ENCODE results near the gene ANKS1A. TPM values are rescaled to one million over a fixed set of nuclear protein-coding genes. Genes with fewer than 3 reads are reported as not detected.

ANKS1A gene
- total RNA-seq, 3 donors from 2014 or later, result 30.0 to 62.4 (median 33.3) TPM

DNA sequence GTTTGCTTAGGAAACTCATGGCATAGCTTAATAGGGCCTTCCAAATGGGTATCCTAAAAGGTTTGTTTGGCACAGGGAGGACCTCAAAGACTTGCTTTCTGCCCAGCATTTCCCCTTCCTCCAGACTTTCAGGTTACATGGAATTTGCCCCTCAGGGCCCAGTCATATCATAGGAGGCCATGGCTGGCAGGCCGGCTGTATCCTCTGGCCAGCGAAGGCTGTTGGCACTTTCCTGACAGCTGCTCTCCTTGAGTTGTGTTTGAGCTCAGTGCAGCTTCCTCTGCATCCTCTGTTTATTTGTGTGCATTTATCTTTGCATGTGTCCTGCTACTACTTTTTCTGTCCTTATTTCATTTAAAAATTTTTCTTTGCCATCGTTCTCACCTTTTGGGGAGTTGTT is 90.9 kb downstream of the ANKS1A start:
- ATAC-seq, result no peak
- H3K4me1 ChIP-seq (ENCODE audit: low read depth), result no peaks in the 10 kb centered on the region
- H3K9me3 ChIP-seq, result no peaks in the 10 kb centered on the region
- no peak for DNase-seq
- intact Hi-C loops (cut with DNase I, micrococcal nuclease), result no loop called here
- TF ChIP-seq, protein P1, sequence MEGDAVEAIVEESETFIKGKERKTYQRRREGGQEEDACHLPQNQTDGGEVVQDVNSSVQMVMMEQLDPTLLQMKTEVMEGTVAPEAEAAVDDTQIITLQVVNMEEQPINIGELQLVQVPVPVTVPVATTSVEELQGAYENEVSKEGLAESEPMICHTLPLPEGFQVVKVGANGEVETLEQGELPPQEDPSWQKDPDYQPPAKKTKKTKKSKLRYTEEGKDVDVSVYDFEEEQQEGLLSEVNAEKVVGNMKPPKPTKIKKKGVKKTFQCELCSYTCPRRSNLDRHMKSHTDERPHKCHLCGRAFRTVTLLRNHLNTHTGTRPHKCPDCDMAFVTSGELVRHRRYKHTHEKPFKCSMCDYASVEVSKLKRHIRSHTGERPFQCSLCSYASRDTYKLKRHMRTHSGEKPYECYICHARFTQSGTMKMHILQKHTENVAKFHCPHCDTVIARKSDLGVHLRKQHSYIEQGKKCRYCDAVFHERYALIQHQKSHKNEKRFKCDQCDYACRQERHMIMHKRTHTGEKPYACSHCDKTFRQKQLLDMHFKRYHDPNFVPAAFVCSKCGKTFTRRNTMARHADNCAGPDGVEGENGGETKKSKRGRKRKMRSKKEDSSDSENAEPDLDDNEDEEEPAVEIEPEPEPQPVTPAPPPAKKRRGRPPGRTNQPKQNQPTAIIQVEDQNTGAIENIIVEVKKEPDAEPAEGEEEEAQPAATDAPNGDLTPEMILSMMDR (IDR thresholded peaks at IDR 0.05), result no peak
- no peaks in the 10 kb centered on the region for H3K36me3 ChIP-seq (ENCODE audit: low read depth)
- H3K4me3 ChIP-seq, result no peak overlapping the region

DNA sequence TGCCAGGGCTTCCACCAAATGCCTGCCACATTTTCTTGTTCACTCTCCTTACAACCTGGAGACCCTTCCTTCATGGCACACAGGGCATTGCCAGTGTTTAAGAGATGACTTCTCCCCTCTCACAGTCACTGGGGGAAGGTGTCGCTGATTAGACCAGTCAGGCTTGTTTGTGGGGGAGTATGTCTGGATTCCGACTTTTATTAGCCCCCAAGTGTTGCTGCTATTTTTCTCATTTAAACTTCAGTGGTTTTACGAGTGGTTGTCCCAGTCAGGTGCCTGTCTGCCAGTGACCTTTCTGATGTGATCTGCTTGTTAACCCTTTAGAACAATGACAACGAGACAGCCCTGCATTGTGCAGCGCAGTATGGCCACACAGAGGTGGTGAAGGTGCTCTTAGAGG is 92.3 kb downstream of the ANKS1A start:
- DNase-seq, result no peak
- no peaks in the 10 kb centered on the region for H3K36me3 ChIP-seq (ENCODE audit: low read depth)
- H3K9me3 ChIP-seq, result no peaks in the 10 kb centered on the region
- ATAC-seq, result no peak
- H3K4me3 ChIP-seq, result no peak overlapping the region
- TF ChIP-seq, protein P1 (IDR thresholded peaks at IDR 0.05), result no peak
- intact Hi-C loops (cut with DNase I, micrococcal nuclease), result no loop called here
- no peaks in the 10 kb centered on the region for H3K4me1 ChIP-seq (ENCODE audit: low read depth)

DNA sequence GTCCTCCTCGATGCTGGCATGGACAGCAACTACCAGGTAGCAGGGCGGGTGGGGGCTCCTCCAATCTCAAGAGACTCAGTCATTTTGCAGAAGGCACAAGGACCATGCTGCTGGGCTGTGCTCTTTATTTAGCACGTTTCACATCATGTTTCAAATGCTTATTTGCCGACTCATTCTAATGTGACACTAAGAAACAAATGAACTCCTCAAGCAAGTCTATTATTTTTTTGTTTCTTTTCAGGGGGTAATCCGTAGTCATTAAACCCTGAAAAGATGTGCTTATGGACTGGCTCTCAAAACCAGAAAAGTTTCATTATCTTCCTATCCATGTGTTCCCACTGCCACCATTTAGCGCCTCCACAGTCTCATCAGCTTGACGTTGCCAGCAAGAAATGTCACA is 92.9 kb downstream of the ANKS1A start:
- H3K4me1 ChIP-seq (ENCODE audit: low read depth), result no peaks in the 10 kb centered on the region
- no peak overlapping the region for H3K4me3 ChIP-seq
- no peaks in the 10 kb centered on the region for H3K36me3 ChIP-seq (ENCODE audit: low read depth)
- ATAC-seq (no peak), DNase-seq (no peak)
- TF ChIP-seq, protein P1 (IDR thresholded peaks at IDR 0.05), result no peak
- intact Hi-C loops (cut with DNase I, micrococcal nuclease), result no loop called here
- H3K9me3 ChIP-seq, result no peaks in the 10 kb centered on the region

DNA sequence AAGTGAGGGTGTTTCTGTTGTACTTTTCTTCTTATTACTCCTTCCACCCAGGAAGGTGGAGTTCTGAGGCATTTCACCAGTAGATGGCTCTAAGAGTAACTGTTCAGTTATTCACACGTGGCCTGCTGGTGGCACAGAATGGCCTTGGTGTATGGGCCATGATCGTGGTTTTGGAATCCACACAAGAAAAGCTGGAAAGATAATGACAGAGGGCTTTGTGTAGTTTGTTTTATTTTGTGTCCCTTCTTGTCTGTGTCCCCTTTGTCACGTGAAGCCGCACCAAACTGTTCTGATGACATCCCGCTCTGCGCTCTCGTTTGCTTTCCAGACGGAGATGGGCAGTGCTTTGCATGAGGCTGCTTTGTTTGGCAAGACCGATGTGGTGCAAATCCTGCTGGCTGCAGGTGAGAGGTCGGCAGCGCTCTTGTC is 93.4 kb downstream of the ANKS1A start:
- intact Hi-C loops (cut with DNase I, micrococcal nuclease), result no loop called here
- peak; percentile 29 for ATAC-seq
- DNase-seq, result no peak
- Histone ChIP-seq H3K4me3 (no peak overlapping the region), H3K9me3 (no peaks in the 10 kb centered on the region), H3K4me1 (ENCODE audit: low read depth) (no peaks in the 10 kb centered on the region), H3K36me3 (ENCODE audit: low read depth) (no peaks in the 10 kb centered on the region)
- TF ChIP-seq, protein P1 (IDR thresholded peaks at IDR 0.05), result no peak

DNA sequence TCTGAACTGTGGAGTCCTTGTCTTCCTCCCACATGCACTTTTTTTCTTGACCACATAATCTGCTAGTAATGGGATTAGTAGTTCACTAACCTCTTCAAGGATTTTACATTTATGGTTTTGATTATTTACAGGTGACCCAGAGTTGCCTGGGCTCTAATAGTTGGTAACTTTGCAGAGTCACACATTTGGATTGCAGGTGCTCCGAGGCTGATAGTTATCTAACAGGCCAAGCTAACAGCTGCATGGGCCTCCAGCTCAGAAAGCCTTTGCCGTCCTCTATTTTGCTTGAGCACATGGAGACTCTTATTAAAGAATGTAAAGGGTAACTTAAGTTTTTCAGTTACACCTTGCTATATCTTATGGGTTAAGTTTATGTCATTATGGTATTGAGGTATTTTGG is 95.4 kb downstream of the ANKS1A start:
- H3K36me3 ChIP-seq (ENCODE audit: low read depth), result no peaks in the 10 kb centered on the region
- no peak for DNase-seq
- no peak for ATAC-seq
- intact Hi-C loops (cut with DNase I, micrococcal nuclease), result no loop called here
- H3K9me3 ChIP-seq, result no peaks in the 10 kb centered on the region
- no peak overlapping the region for H3K4me3 ChIP-seq
- TF ChIP-seq, protein P1 (IDR thresholded peaks at IDR 0.05), result no peak
- H3K4me1 ChIP-seq (ENCODE audit: low read depth), result no peaks in the 10 kb centered on the region

GRCh38 chr6:34985236-34985635 is 96.2 kb downstream of the ANKS1A start:
- Histone ChIP-seq H3K4me3 (no peak overlapping the region), H3K9me3 (no peaks in the 10 kb centered on the region), H3K36me3 (ENCODE audit: low read depth) (no peaks in the 10 kb centered on the region), H3K4me1 (ENCODE audit: low read depth) (no peaks in the 10 kb centered on the region)
- TF ChIP-seq, protein P1 (IDR thresholded peaks at IDR 0.05), result no peak
- intact Hi-C loops (cut with DNase I, micrococcal nuclease), result loop anchor here in 1 of 2 donors (5.0 kb wide), 1 partner anchor 152 kb away; no protein-coding TSS in a partner anchor
- ATAC-seq (no peak), DNase-seq (no peak)

All from mucosa of descending colon (tissue), 3 donors.